Measurements from ENCODE around the gene CROCC. TPM values are rescaled to one million over a fixed set of nuclear protein-coding genes. Genes with fewer than 3 reads are reported as not detected.

CROCC gene
- polyA plus RNA-seq, 1 donor from 2014 or later: 3.9 TPM

- Mint-ChIP-seq H3K36me3 (peaks cover 5% of the 10 kb centered on the region), H3K27me3 (no peaks in the 10 kb centered on the region), H3K4me3 (no peak overlapping the region), H3K4me1 (no peaks in the 10 kb centered on the region), H3K9me3 (no peaks in the 10 kb centered on the region), H3K27ac (no peak overlapping the region)
Observed at GRCh38 chr1:16971341-16972188, 49.8 kb downstream of the CROCC start.

GRCh38 chr1:16972189-16972895 lies 50.6 kb downstream of the CROCC start:
- Mint-ChIP-seq H3K4me1 (no peaks in the 10 kb centered on the region), H3K27ac (no peak overlapping the region)

GRCh38 chr1:16973215-16973614 lies 51.5 kb downstream of the CROCC start:
- Mint-ChIP-seq H3K27me3 (no peaks in the 10 kb centered on the region), H3K9me3 (no peaks in the 10 kb centered on the region), H3K27ac (no peak overlapping the region), H3K4me3 (no peak overlapping the region), H3K36me3 (peaks cover 5% of the 10 kb centered on the region), H3K4me1 (peaks cover 0 to 1% (median 0%) of the 10 kb centered on the region in 3 donors)

More at GRCh38 chr1:16972189-16972895, 50.6 kb downstream of the CROCC start:
- peaks cover 5% of the 10 kb centered on the region for H3K36me3 Mint-ChIP-seq
- no peak overlapping the region for H3K4me3 Mint-ChIP-seq
- no peaks in the 10 kb centered on the region for H3K27me3 Mint-ChIP-seq
- no peaks in the 10 kb centered on the region for H3K9me3 Mint-ChIP-seq

- no peaks in the 10 kb centered on the region for H3K36me3 Mint-ChIP-seq
- peaks cover 0 to 3% (median 0%) of the 10 kb centered on the region in 3 donors for H3K4me1 Mint-ChIP-seq
- H3K4me3 Mint-ChIP-seq: no peak overlapping the region
- no peaks in the 10 kb centered on the region for H3K27me3 Mint-ChIP-seq
- H3K27ac Mint-ChIP-seq: no peak overlapping the region
- H3K9me3 Mint-ChIP-seq: no peaks in the 10 kb centered on the region
Observed at GRCh38 chr1:16975211-16975610, 53.5 kb downstream of the CROCC start.

- Mint-ChIP-seq H3K4me3 (no peak overlapping the region), H3K36me3 (no peaks in the 10 kb centered on the region), H3K27ac (no peak overlapping the region), H3K4me1 (peaks cover 0 to 4% (median 2%) of the 10 kb centered on the region in 3 donors), H3K27me3 (peaks cover 3% of the 10 kb centered on the region), H3K9me3 (no peaks in the 10 kb centered on the region)
Observed at GRCh38 chr1:16975838-16976237, 54.1 kb downstream of the CROCC start.

GRCh38 chr1:16976966-16977365 lies 55.2 kb downstream of the CROCC start:
- H3K27ac Mint-ChIP-seq: no peak overlapping the region
- peaks cover 11% of the 10 kb centered on the region for H3K27me3 Mint-ChIP-seq
- no peaks in the 10 kb centered on the region for H3K36me3 Mint-ChIP-seq
- no peaks in the 10 kb centered on the region for H3K9me3 Mint-ChIP-seq
- H3K4me3 Mint-ChIP-seq: no peak overlapping the region
- H3K4me1 Mint-ChIP-seq: peaks cover 0 to 7% (median 6%) of the 10 kb centered on the region in 3 donors

GRCh38 chr1:16977377-16977776 lies 55.6 kb downstream of the CROCC start:
- Mint-ChIP-seq H3K27ac (no peak overlapping the region), H3K27me3 (peaks cover 13% of the 10 kb centered on the region), H3K4me3 (no peak overlapping the region), H3K9me3 (no peaks in the 10 kb centered on the region), H3K4me1 (peaks cover 0 to 7% (median 6%) of the 10 kb centered on the region in 3 donors), H3K36me3 (no peaks in the 10 kb centered on the region)

- Mint-ChIP-seq H3K27me3 (peaks cover 16% of the 10 kb centered on the region), H3K27ac (peak overlapping the region in 1 of 3 donors; percentile 74), H3K4me1 (peaks cover 0 to 7% (median 6%) of the 10 kb centered on the region in 3 donors), H3K9me3 (no peaks in the 10 kb centered on the region), H3K4me3 (peak overlapping the region in 1 of 4 donors; percentile 32), H3K36me3 (no peaks in the 10 kb centered on the region)
Observed at GRCh38 chr1:16978139-16978538, 56.4 kb downstream of the CROCC start.

GRCh38 chr1:16978567-16979474 lies 57.1 kb downstream of the CROCC start:
- peak overlapping the region in 1 of 4 donors; percentile 41 for H3K4me3 Mint-ChIP-seq
- H3K9me3 Mint-ChIP-seq: no peaks in the 10 kb centered on the region
- H3K36me3 Mint-ChIP-seq: peaks cover 2% of the 10 kb centered on the region
- peaks cover 0 to 7% (median 6%) of the 10 kb centered on the region in 3 donors for H3K4me1 Mint-ChIP-seq
- H3K27ac Mint-ChIP-seq: no peak overlapping the region
- H3K27me3 Mint-ChIP-seq: peaks cover 20% of the 10 kb centered on the region

GRCh38 chr1:16979475-16980327 lies 58.0 kb downstream of the CROCC start:
- peaks cover 2% of the 10 kb centered on the region for H3K36me3 Mint-ChIP-seq
- peaks cover 0 to 7% (median 6%) of the 10 kb centered on the region in 3 donors for H3K4me1 Mint-ChIP-seq
- no peaks in the 10 kb centered on the region for H3K9me3 Mint-ChIP-seq
- H3K4me3 Mint-ChIP-seq: peak overlapping the region in 2 of 4 donors; percentile 41 to 81
- H3K27me3 Mint-ChIP-seq: peaks cover 20% of the 10 kb centered on the region
- H3K27ac Mint-ChIP-seq: no peak overlapping the region

- peak within 1 kb of the TSS in 1 of 3 donors; percentile 72 for H3K27ac Mint-ChIP-seq
- H3K9me3 Mint-ChIP-seq: no peaks in the 10 kb centered on the region
Observed at GRCh38 chr1:16980473-16981268, 58.9 kb downstream of the CROCC start, which contains the start of gene MFAP2. Gene MFAP2 (minus strand): TSS chr1:16980620. CDS start chr1:16978273, 2,347 bp downstream.

GRCh38 chr1:16981269-16981849 lies 59.6 kb downstream of the CROCC start:
- Mint-ChIP-seq H3K9me3 (no peaks in the 10 kb centered on the region), H3K27ac (peak overlapping the region in 1 of 3 donors; percentile 72), H3K27me3 (peaks cover 20% of the 10 kb centered on the region), H3K4me3 (peak overlapping the region in 3 of 4 donors; percentile 39 to 72 (median 63)), H3K4me1 (peaks cover 0 to 7% (median 6%) of the 10 kb centered on the region in 3 donors), H3K36me3 (peaks cover 2% of the 10 kb centered on the region)

More at GRCh38 chr1:16980473-16981268, 58.9 kb downstream of the CROCC start, which contains the start of gene MFAP2:
- peak within 1 kb of the TSS in 3 of 4 donors; percentile 39 to 92 (median 81) for H3K4me3 Mint-ChIP-seq
- peaks cover 2% of the 10 kb centered on the region for H3K36me3 Mint-ChIP-seq
- H3K4me1 Mint-ChIP-seq: peaks cover 0 to 7% (median 6%) of the 10 kb centered on the region in 3 donors
- peaks cover 20% of the 10 kb centered on the region for H3K27me3 Mint-ChIP-seq

- Mint-ChIP-seq H3K4me1 (peaks cover 0 to 6% (median 5%) of the 10 kb centered on the region in 3 donors), H3K36me3 (peaks cover 2% of the 10 kb centered on the region), H3K9me3 (no peaks in the 10 kb centered on the region), H3K4me3 (no peak overlapping the region), H3K27me3 (peaks cover 20% of the 10 kb centered on the region), H3K27ac (no peak overlapping the region)
Observed at GRCh38 chr1:16982902-16983301, 61.2 kb downstream of the CROCC start.

Data from IgD-negative memory B cell (primary cell).